Activated CD4-positive, alpha-beta T cell treated with anti-CD3 and anti-CD28 coated beads for 48 hours (primary cell): ENCODE data around the gene RAB1A.
"Not testable (repeated sequence)": the region's sequence is repeated elsewhere in the genome, so short reads cannot be mapped to it uniquely, and the experiment has no call there.

Source experiments
- DNase-seq: peaks from one replicate; pipeline ENCODE4 v3.0.0-alpha.2; 2020

RAB1A gene

GRCh38 chr2:65134158-65134557 lies 4.3 kb upstream of the RAB1A start:
- DNase-seq = no peak

GRCh38 chr2:65133626-65134025 lies 3.7 kb upstream of the RAB1A start:
- no peak for DNase-seq

GRCh38 chr2:65132930-65133329 lies 3.0 kb upstream of the RAB1A start:
- not testable (repeated sequence) for DNase-seq

GRCh38 chr2:65130664-65131175 lies 814 bp upstream of the RAB1A start:
- DNase-seq = peak; percentile 43

- DNase-seq = peak; percentile 48
Measured at GRCh38 chr2:65129286-65129825, 550 bp downstream of the RAB1A start.

- DNase-seq = peak; percentile 43
Measured at GRCh38 chr2:65128297-65129190, 1.4 kb downstream of the RAB1A start.

- peak; percentile 35 for DNase-seq
Measured at GRCh38 chr2:65125457-65125856, 4.4 kb downstream of the RAB1A start.

- DNase-seq = no peak
Measured at GRCh38 chr2:65122313-65122712, 7.6 kb downstream of the RAB1A start.

- no peak for DNase-seq
Measured at GRCh38 chr2:65120990-65121693, 8.8 kb downstream of the RAB1A start.

- no peak for DNase-seq
Measured at GRCh38 chr2:65116645-65117044, 13.3 kb downstream of the RAB1A start.

GRCh38 chr2:65114921-65115320 lies 15.0 kb downstream of the RAB1A start:
- no peak for DNase-seq

GRCh38 chr2:65113816-65114215 lies 16.1 kb downstream of the RAB1A start:
- no peak for DNase-seq

- DNase-seq = no peak
Measured at GRCh38 chr2:65113229-65113628, 16.7 kb downstream of the RAB1A start.

- DNase-seq = no peak
Measured at GRCh38 chr2:65112633-65113032, 17.3 kb downstream of the RAB1A start.

- DNase-seq = no peak
Measured at GRCh38 chr2:65108780-65109179, 21.1 kb downstream of the RAB1A start.

GRCh38 chr2:65107530-65107929 lies 22.4 kb downstream of the RAB1A start:
- DNase-seq = no peak

GRCh38 chr2:65103013-65103715 lies 26.7 kb downstream of the RAB1A start:
- DNase-seq = no peak

GRCh38 chr2:65101071-65101470 lies 28.8 kb downstream of the RAB1A start:
- DNase-seq = no peak

GRCh38 chr2:65098741-65099140 lies 31.2 kb downstream of the RAB1A start:
- DNase-seq = no peak

GRCh38 chr2:65097844-65098243 lies 32.1 kb downstream of the RAB1A start:
- DNase-seq = no peak

- DNase-seq = no peak
Measured at GRCh38 chr2:65096948-65097347, 33.0 kb downstream of the RAB1A start.

GRCh38 chr2:65093211-65093610 lies 36.7 kb downstream of the RAB1A start:
- DNase-seq = no peak

GRCh38 chr2:65092791-65093190 lies 37.1 kb downstream of the RAB1A start:
- DNase-seq = no peak
